KMS-11 (cell line): ENCODE data around the gene PRR29.

Experiments used
- H2AFZ ChIP-seq: fragments of 200-600 bp; sonication (generic); 2 replicates; pipeline ENCODE4 v1.6.1; 2016; ENCODE audit warnings: antibody characterized with exemption, mixed run types, low read depth
- H3K27ac ChIP-seq: fragments of 200-600 bp; sonication (generic); 2 replicates; pipeline ENCODE4 v1.6.1; 2016; ENCODE audit warnings: mild to moderate bottlenecking, mixed run types
- H3K27me3 ChIP-seq: fragments of 200-600 bp; sonication (generic); 2 replicates; pipeline ENCODE4 v1.6.1; 2017; ENCODE audit warnings: mild to moderate bottlenecking, low read depth, mixed run types, moderate library complexity; ENCODE audit not compliant: insufficient read depth
- H3K36me3 ChIP-seq: fragments of 200-600 bp; sonication (generic); 2 replicates; pipeline ENCODE4 v1.6.1; 2017; ENCODE audit warnings: mild to moderate bottlenecking, mixed run types; ENCODE audit not compliant: insufficient read depth
- H3K4me1 ChIP-seq: fragments of 200-600 bp; sonication (generic); 2 replicates; pipeline ENCODE4 v1.6.1; 2016; ENCODE audit warnings: mild to moderate bottlenecking, low read depth, mixed run types; ENCODE audit not compliant: poor library complexity, severe bottlenecking
- H3K4me2 ChIP-seq: fragments of 200-600 bp; sonication (generic); 2 replicates; pipeline ENCODE4 v1.7.0; 2016; ENCODE audit warnings: mild to moderate bottlenecking, mixed run types
- H3K4me3 ChIP-seq: fragments of 200-600 bp; sonication (generic); IDR thresholded peaks from 2 replicates; pipeline ENCODE4 v1.6.1; 2017; ENCODE audit warnings: low read depth, low read length, mixed read lengths; ENCODE audit not compliant: insufficient read depth
- H3K79me2 ChIP-seq: fragments of 200-600 bp; sonication (generic); 2 replicates; pipeline ENCODE4 v1.6.1; 2016; ENCODE audit warnings: low read depth, mixed run types; ENCODE audit not compliant: insufficient read depth
- H3K9ac ChIP-seq: fragments of 200-600 bp; sonication (generic); 2 replicates; pipeline ENCODE4 v1.6.1; 2016; ENCODE audit warnings: mild to moderate bottlenecking, mixed run types
- H4K20me1 ChIP-seq: fragments of 200-600 bp; sonication (generic); 2 replicates; pipeline ENCODE4 v1.6.1; 2016; ENCODE audit warnings: mild to moderate bottlenecking, mixed run types; ENCODE audit not compliant: insufficient read depth
- CTCF ChIP-seq: fragments of 200-600 bp; sonication (generic); conservative IDR thresholded peaks from 2 replicates; pipeline ENCODE4 v1.6.1; 2017; ENCODE audit warnings: low read depth, mild to moderate bottlenecking, antibody characterized with exemption, low read length, moderate library complexity, mixed read lengths

PRR29 gene

GRCh38 chr17:63972796-63973195 lies 25.4 kb upstream of the PRR29 start, which contains the start of gene SCN4A:
SCN4A (minus strand) TSS chr17:63972918; CDS start chr17:63972841, 77 bp downstream.
- Histone ChIP-seq H2AFZ (no peak within 1 kb of the TSS), H3K27me3 (no peaks in the 10 kb centered on the region; the same call in 1 of the 2 replicates), H3K4me2 (no peak within 1 kb of the TSS), H3K27ac (no peak within 1 kb of the TSS), H3K4me3 (no peak within 1 kb of the TSS), H3K79me2 (no peaks in the 10 kb centered on the region), H3K4me1 (no peaks in the 10 kb centered on the region), H4K20me1 (no peaks in the 10 kb centered on the region), H3K9ac (no peak within 1 kb of the TSS), H3K36me3 (no peaks in the 10 kb centered on the region)
- TF ChIP-seq CTCF, result no peak

DNA sequence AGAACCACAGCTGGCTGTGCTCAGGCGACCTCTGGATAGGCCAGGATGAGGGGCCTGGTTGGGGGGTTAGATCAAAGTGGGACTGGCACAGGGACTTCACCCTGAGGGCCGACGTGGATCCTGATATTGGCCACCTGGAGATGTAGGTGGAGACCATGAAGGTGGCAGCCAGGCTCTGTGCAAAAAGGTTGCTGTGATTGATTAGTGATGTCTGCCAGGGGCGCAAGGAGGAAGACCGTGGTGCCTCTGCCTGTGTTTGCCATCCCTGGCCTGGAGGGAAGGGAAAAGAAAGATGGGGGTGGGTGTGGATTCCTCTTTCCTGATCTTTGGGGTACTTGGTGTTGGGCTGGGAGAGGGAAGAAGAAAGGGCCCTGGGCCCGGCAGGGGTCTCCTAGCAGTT lies 24.9 kb upstream of the PRR29 start:
- TF ChIP-seq CTCF, result no peak
- no peak overlapping the region for H2AFZ ChIP-seq
- H3K9ac ChIP-seq, result no peak overlapping the region
- no peaks in the 10 kb centered on the region for H3K4me1 ChIP-seq
- H3K27ac ChIP-seq, result no peak overlapping the region
- H4K20me1 ChIP-seq, result no peaks in the 10 kb centered on the region
- H3K27me3 ChIP-seq, result no peaks in the 10 kb centered on the region; the same call in 1 of the 2 replicates
- no peak overlapping the region for H3K4me3 ChIP-seq
- H3K36me3 ChIP-seq, result no peaks in the 10 kb centered on the region
- H3K79me2 ChIP-seq, result no peaks in the 10 kb centered on the region
- no peak overlapping the region for H3K4me2 ChIP-seq

DNA sequence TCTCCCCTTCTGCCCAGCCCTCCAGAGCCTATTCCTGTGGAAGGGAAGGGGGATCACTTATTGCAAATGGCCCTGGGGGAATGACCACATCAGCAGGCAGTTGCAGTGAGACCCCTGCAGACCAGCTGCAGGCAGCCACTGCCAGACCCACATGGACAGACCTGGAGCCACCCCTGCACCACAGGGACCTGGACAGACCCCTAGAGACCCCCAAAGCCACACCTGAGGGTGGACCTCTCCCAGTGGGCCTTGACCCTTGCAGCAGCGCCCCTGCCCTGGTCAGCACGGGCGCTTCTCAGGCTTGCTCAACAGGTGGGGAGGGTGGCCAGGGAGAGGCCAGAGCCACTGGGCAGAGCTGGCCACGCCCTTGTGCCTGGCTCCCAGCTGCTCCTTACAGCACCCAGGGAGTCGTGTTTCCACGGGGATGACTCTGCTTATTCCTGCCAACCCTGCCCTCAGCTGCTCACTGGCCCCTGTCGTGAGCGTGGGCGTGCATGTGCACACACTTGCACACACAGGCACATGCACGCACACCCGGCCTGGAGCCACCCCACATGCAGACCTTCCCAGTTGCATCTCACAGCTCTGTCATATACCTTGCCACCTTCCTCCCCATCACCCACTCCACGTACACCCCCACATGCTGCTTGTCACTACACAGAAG lies 24.1 kb upstream of the PRR29 start:
- Histone ChIP-seq H3K27ac (no peak overlapping the region), H2AFZ (no peak overlapping the region), H4K20me1 (no peaks in the 10 kb centered on the region), H3K27me3 (no peaks in the 10 kb centered on the region; the same call in 1 of the 2 replicates), H3K4me1 (no peaks in the 10 kb centered on the region), H3K36me3 (no peaks in the 10 kb centered on the region), H3K4me2 (no peak overlapping the region), H3K4me3 (no peak overlapping the region), H3K9ac (no peak overlapping the region), H3K79me2 (no peaks in the 10 kb centered on the region)
- no peak for TF ChIP-seq CTCF

- no peak overlapping the region for H3K4me3 ChIP-seq
- H4K20me1 ChIP-seq, result no peaks in the 10 kb centered on the region
- no peak overlapping the region for H2AFZ ChIP-seq
- no peak for TF ChIP-seq CTCF
- no peaks in the 10 kb centered on the region; the same call in 1 of the 2 replicates for H3K27me3 ChIP-seq
- H3K9ac ChIP-seq, result no peak overlapping the region
- H3K79me2 ChIP-seq, result no peaks in the 10 kb centered on the region
- no peak overlapping the region for H3K27ac ChIP-seq
- H3K4me2 ChIP-seq, result no peak overlapping the region
- H3K36me3 ChIP-seq, result no peaks in the 10 kb centered on the region
- no peaks in the 10 kb centered on the region for H3K4me1 ChIP-seq
These were observed 23.5 kb upstream of the PRR29 start for GRCh38 chr17:63974594-63975192.
